ENCODE results near the gene ANGEL1.

- no peak for TF ChIP-seq GATA3 (IDR thresholded peaks at IDR 0.05; ENCODE audit: low read depth, low read length)
- TF ChIP-seq GATA2 (IDR thresholded peaks at IDR 0.05; ENCODE audit: low read depth, low read length), result no peak
Measured at GRCh38 chr14:76752744-76753143, 59.9 kb downstream of the ANGEL1 start.

All from SH-SY5Y (cell line).